ENCODE results near the gene ARFRP1.

Gene ARFRP1

DNA sequence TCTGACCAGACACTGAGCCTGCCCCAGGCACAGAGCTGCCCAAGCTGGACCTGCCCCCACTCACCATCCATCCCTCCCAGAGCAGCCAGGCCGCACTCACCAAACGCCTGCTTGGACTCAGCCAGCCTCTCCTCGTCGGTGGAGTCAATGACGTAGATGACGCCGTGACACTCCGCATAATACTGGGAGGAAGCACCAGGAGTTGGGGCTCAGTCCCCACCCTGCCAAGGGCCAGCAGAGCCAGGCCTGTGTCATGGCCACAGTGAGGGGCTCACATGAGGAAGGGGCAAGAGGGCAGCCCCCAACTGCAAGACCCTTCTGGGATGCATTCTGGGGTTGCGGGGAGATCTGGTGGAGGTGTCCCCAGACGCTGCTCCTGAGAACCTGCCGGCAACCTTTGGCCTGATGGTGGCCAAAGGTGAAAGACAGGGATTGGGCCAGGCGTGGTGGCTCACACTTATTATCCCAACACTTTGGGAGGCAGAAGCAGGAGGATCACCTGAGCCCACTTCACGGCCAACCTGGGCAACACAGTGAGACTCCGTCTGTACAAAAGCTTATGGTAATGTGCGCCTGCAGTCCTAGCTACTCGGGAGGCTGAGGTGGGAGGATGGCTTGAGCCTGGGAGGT, 5.6 kb downstream of the ARFRP1 start:
- DNase-seq (ENCODE audit: low spot score), result no peak

- DNase-seq (ENCODE audit: low spot score), result peak; percentile 10
Measured at GRCh38 chr20:63701329-63702035, 6.3 kb downstream of the ARFRP1 start.

GRCh38 chr20:63701051-63701328, 6.8 kb downstream of the ARFRP1 start:
- DNase-seq (ENCODE audit: low spot score), result no peak

- DNase-seq (ENCODE audit: low spot score), result peak; percentile 12
Measured at GRCh38 chr20:63700199-63701050, 7.4 kb downstream of the ARFRP1 start.

- peak; percentile 20 for DNase-seq (ENCODE audit: low spot score)
Measured at GRCh38 chr20:63699466-63700198, 8.1 kb downstream of the ARFRP1 start.

DNA sequence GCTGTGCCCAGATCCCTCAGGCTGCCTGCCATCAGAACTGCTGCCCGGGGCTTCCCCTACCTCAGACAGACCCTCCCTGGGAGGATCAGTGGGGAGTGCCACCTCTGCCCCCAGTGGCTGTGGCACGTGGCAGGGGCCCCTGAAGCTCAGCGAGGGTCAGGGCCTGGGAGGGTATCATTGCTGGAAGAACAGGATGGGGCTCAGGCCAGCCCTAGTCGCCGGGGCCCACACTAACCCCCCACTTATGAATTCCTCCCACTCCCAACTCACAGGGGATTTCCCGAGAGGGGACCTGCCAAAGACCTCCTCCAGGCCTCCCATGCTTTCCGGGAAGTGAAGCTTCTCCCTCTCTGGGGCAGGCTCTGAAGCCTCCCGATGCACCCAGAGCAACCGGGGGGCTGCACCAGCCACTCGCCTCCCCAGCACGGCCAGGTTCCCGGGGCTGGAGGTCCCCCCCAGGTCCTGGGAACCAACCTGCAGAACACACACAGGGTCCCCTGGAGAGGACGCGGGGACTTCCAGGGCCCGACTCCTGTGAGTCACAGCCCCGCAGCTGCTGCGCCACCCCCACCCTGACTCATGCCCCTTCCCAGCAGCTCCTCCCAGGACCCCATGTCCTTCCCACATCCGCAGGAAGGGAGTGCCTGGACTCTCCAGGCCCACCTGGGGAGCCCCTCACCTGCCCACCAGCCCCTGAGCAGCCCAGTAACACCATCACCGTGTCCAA, 8.9 kb downstream of the ARFRP1 start:
- peak; percentile 26 for DNase-seq (ENCODE audit: low spot score)

- peak; percentile 20 for DNase-seq (ENCODE audit: low spot score)
Measured at GRCh38 chr20:63697868-63698545, 9.8 kb downstream of the ARFRP1 start.

GRCh38 chr20:63697357-63697867, 10.4 kb downstream of the ARFRP1 start:
- peak; percentile 40 for DNase-seq (ENCODE audit: low spot score)

GRCh38 chr20:63696628-63697356, 11.0 kb downstream of the ARFRP1 start, which contains the start of gene TNFRSF6B:
Gene TNFRSF6B, plus strand, starts transcription at chr20:63696652. Its CDS starts 116 bp downstream, at chr20:63696768.
- DNase-seq (ENCODE audit: low spot score), result peak; percentile 18

GRCh38 chr20:63696306-63696627, 11.5 kb downstream of the ARFRP1 start:
- DNase-seq (ENCODE audit: low spot score), result no peak

DNA sequence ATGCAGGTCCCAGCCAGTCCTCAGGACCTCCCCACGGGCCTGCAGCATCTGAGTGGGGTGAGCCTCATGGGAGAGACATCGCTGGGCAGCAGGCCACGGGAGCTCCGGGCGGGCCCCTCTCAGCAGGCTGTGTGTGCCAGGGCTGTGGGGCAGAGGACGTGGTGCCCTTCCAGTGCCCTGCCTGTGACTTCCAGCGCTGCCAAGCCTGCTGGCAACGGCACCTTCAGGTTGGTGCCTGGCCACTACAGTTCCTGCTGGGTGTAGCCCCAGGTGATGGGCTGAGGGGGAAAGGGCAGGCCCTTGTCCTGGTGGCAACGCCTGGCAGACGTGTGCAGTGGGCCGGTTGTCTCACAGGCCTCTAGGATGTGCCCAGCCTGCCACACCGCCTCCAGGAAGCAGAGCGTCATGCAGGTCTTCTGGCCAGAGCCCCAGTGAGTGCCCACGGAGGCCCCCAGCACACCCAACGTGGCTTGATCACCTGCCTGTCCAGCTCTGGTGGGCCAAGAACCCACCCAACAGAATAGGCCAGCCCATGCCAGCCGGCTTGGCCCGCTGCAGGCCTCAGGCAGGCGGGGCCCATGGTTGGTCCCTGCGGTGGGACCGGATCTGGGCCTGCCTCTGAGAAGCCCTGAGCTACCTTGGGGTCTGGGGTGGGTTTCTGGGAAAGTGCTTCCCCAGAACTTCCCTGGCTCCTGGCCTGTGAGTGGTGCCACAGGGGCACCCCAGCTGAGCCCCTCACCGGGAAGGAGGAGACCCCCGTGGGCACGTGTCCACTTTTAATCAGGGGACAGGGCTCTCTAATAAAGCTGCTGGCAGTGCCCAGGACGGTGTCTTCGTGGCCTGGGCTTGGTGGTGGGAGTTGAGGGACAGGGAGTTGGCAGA, 12.1 kb downstream of the ARFRP1 start:
- DNase-seq (ENCODE audit: low spot score), result no peak

DNA sequence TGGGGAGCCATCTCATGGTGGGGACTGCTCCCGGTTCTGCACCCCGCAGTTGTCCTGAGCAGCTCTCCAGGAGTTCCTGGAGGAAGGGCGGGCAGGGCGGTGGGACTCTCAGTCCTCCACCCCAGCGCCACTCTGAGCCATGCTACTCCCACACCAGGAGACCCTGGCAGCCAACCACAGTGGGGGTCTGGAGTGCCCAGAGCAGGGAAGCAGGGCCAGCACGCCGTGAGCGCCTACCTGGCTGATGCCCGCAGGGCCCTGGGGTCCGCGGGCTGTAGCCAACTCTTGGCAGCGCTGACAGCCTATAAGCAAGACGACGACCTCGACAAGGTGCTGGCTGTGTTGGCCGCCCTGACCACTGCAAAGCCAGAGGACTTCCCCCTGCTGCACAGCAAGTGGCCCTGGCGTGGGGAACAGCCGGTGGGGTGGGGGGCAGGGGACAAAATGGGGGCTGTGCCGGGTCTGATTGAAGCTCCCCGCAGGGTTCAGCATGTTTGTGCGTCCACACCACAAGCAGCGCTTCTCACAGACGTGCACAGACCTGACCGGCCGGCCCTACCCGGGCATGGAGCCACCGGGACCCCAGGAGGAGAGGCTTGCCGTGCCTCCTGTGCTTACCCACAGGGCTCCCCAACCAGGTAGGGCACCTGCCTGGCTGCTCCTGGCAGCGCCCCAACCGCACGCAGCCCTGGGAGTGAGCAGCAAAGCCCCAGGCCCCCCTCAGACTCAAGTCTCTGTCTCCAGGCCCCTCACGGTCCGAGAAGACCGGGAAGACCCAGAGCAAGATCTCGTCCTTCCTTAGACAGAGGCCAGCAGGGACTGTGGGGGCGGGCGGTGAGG, 13.0 kb downstream of the ARFRP1 start:
- DNase-seq (ENCODE audit: low spot score), result no peak

DNA sequence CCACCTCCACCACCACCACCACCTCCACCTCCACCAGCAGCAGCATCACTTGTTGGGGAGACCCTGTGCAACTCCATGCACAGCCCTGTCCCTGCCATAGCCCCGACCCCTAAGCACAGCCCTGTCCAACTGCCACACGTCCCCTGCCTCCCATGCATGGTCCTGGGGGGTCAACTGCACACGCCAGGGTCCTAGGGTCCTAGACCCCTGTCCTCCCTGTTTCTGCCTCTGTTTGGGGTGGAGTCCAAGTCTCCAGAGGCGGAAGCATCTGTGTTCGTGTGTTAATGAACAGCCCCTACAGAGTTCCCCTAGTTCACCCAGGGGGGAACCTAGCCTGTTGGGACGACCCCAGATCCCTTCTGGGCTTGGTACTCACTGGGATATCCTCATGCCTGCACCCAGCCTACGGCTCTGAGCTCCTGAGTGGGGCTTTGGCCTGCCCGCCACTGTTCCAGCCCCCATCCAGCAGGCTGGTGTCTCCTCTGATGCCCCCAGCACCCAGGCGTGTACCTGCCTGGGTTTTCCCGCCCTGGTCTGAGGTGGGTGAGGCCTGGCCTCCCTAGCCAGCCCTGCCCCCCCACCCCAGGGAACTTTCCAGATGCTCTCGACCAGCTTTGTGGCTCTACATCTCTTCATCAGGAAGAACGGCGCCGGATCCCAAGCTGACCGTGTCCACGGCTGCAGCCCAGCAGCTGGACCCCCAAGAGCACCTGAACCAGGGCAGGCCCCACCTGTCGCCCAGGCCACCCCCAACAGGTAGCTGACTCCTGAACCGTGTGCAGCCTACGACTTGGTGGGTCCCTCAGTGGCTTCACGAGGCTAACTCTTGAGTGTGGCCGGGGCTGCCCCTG, 13.8 kb downstream of the ARFRP1 start:
- no peak for DNase-seq (ENCODE audit: low spot score)

- DNase-seq (ENCODE audit: low spot score), result no peak
Measured at GRCh38 chr20:63693083-63693732, 14.6 kb downstream of the ARFRP1 start.

DNA sequence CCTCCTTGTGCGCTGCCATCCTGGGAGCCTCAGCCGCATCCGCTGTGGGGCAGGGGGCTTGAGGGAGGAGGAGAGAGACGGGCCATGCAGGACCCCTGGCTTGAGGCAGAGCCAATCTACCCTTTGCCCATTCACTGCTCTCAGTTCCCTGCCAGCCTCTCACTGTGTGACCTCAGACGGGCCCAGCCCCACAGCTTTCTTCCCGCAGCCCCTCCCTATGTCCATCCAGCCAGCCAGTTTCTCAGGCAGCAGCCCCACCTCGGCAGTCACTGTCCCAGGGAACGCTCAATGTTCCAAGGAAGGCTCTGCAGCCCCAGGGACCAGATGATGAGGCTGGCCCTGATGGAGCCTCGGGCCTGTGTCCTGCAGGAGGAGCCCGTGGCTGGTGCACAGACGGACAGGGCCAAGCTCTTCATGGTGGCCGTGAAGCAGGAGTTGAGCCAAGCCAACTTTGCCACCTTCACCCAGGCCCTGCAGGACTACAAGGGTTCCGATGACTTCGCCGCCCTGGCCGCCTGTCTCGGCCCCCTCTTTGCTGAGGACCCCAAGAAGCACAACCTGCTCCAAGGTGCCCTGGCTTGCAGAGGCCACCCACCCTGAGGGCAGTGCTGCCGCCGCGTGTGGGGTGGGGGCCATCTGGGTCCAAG, 15.2 kb downstream of the ARFRP1 start:
- DNase-seq (ENCODE audit: low spot score), result no peak

DNA sequence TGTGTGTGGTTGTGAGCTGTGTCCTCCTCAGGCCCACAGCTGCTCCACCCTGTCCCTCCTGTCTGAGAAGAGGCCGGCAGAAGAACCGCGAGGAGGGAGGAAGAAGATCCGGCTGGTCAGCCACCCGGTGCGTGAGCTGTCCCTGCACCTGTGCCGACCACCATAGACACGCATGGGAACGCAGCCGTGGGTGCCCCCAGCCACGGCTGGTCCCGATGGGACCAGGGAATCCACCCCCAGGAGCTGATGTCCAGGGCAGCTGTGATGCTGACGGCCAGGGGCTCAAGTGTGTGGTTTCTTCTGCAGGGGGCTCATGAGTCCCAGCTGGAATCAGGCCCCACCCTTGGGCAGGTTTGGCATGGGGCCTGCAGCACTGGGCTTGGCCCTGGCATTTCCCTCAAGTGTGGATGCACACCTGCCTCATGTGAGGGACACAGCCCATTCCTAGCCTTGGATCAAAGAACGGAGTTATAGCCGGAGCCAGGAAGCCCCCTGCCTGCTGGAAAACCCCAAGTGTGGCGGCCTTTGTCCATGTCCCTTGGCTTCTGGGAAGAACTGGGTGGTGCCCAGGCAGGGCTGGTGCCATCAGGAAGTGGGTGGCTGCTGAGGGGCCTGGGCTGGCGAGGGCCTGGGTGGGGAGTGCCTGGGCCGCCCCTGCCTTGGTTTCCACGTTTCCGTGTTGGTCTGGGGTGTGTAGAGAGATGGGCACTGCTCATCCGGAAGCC, 15.9 kb downstream of the ARFRP1 start:
- no peak for DNase-seq (ENCODE audit: low spot score)
